ENCODE measurements around the gene FREY1. TPM values are rescaled to one million over a fixed set of nuclear protein-coding genes. Genes with fewer than 3 reads are reported as not detected.

The FREY1 gene
- total RNA-seq, 1 donor from 2014 or later: 0.78 TPM

DNA sequence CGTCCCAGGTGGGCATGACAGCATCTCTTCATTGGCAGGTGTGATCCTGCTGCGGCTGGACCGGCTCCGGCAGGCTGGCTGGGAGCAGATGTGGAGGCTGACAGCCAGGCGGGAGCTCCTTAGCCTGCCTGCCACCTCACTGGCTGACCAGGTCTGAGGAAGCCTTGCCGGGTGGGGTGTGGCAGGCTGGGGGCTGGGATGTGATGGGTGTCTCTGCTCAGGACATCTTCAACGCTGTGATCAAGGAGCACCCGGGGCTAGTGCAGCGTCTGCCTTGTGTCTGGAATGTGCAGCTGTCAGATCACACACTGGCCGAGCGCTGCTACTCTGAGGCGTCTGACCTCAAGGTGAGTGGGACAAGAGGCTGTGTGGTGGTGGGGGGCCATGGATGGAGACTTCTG is 18.9 kb upstream of the FREY1 start:
- Mint-ChIP-seq H3K4me1 (ENCODE audit: low read depth, unreplicated experiment) (peaks cover 14% of the 10 kb centered on the region), H3K27me3 (ENCODE audit: unreplicated experiment) (peaks cover 25% of the 10 kb centered on the region), H3K27ac (ENCODE audit: unreplicated experiment) (peak overlapping the region; percentile 43), H3K9me3 (ENCODE audit: unreplicated experiment) (peaks cover 10% of the 10 kb centered on the region), H3K4me3 (ENCODE audit: unreplicated experiment) (no peak overlapping the region), H3K36me3 (ENCODE audit: unreplicated experiment) (no peaks in the 10 kb centered on the region)
- TF ChIP-seq, protein P1, sequence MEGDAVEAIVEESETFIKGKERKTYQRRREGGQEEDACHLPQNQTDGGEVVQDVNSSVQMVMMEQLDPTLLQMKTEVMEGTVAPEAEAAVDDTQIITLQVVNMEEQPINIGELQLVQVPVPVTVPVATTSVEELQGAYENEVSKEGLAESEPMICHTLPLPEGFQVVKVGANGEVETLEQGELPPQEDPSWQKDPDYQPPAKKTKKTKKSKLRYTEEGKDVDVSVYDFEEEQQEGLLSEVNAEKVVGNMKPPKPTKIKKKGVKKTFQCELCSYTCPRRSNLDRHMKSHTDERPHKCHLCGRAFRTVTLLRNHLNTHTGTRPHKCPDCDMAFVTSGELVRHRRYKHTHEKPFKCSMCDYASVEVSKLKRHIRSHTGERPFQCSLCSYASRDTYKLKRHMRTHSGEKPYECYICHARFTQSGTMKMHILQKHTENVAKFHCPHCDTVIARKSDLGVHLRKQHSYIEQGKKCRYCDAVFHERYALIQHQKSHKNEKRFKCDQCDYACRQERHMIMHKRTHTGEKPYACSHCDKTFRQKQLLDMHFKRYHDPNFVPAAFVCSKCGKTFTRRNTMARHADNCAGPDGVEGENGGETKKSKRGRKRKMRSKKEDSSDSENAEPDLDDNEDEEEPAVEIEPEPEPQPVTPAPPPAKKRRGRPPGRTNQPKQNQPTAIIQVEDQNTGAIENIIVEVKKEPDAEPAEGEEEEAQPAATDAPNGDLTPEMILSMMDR (IDR thresholded peaks at IDR 0.05; ENCODE audit: partially characterized antibody, unreplicated experiment): no peak
- DNase-seq: peak; percentile 68

DNA sequence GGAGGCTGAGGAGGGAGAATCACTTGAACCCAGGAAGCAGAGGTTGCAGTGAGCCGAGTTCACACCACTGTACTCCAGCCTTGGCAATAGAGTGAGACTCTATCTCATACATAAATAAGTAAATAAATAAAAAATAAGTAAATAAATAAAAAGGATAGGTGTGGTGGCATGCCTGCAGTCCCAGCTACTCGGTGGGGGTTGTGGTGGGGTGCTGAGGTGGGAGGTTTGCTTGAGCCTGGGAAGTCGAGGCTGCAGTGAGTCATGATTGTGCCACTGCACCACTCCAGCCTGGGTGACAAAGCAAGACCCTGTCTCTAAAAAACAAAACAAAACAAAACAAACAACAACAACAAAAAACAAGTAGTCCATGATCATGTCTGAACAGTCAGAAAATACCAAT is 18.5 kb upstream of the FREY1 start:
- H3K4me3 Mint-ChIP-seq (ENCODE audit: unreplicated experiment): no peak overlapping the region
- DNase-seq: no peak
- H3K27me3 Mint-ChIP-seq (ENCODE audit: unreplicated experiment): peaks cover 25% of the 10 kb centered on the region
- H3K36me3 Mint-ChIP-seq (ENCODE audit: unreplicated experiment): no peaks in the 10 kb centered on the region
- peaks cover 14% of the 10 kb centered on the region for H3K4me1 Mint-ChIP-seq (ENCODE audit: low read depth, unreplicated experiment)
- peak overlapping the region; percentile 38 for H3K27ac Mint-ChIP-seq (ENCODE audit: unreplicated experiment)
- H3K9me3 Mint-ChIP-seq (ENCODE audit: unreplicated experiment): peaks cover 12% of the 10 kb centered on the region
- TF ChIP-seq, protein P1 (IDR thresholded peaks at IDR 0.05; ENCODE audit: partially characterized antibody, unreplicated experiment): no peak

DNA sequence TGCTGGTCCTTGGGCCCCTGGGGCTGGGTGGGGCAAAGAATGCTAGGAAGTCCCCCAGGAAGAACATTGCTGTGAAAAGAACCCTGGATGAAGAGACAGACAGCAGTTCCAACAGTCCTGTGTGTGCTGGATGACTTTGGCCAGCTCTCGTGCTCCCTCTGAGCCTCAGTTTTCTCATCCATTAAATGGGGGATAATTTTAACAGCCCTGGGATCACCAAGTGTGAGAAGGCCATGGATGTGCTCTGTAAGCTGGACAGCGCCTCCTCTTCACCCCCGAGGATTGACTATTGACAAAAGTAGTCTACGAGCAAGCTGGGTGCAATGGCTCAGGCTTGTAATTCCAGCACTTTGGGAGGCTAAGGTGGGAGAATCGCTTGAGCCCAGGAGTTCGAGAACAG is 17.9 kb upstream of the FREY1 start:
- Mint-ChIP-seq H3K36me3 (ENCODE audit: unreplicated experiment) (no peaks in the 10 kb centered on the region), H3K27me3 (ENCODE audit: unreplicated experiment) (peaks cover 25% of the 10 kb centered on the region), H3K4me1 (ENCODE audit: low read depth, unreplicated experiment) (peaks cover 12% of the 10 kb centered on the region), H3K4me3 (ENCODE audit: unreplicated experiment) (no peak overlapping the region), H3K27ac (ENCODE audit: unreplicated experiment) (no peak overlapping the region), H3K9me3 (ENCODE audit: unreplicated experiment) (peaks cover 14% of the 10 kb centered on the region)
- TF ChIP-seq, protein P1 (IDR thresholded peaks at IDR 0.05; ENCODE audit: partially characterized antibody, unreplicated experiment): no peak
- no peak for DNase-seq

DNA sequence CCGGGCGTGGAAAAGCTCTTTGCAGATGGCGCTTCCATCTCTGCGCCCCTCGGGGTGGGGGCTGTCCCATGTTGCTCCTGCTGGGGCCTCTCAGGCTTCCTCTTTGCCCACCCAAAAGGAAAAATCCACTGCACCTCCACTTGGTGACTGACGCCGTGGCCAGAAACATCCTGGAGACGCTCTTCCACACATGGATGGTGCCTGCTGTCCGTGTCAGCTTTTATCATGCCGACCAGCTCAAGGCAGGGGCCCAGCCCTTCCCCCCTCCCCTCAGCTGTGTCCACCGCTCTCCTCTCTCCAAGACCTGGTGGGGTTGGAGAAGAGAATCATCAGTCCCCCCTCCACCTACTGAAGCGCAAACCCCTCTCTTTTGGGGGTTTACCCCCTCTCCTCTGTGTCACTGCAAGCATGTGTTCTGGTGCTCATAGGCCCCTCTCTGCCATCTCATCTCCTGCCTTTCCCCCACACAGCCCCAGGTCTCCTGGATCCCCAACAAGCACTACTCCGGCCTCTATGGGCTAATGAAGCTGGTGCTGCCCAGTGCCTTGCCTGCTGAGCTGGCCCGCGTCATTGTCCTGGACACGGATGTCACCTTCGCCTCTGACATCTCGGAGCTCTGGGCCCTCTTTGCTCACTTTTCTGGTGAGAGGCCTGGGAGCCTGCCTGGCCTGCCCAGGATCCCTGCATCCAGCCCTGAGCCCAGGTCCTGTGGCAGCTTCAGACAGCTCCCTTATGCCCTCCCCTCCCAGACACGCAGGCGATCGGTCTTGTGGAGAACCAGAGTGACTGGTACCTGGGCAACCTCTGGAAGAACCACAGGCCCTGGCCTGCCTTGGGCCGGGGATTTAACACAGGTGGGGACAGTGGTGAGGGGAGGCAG is 17.2 kb upstream of the FREY1 start:
- Mint-ChIP-seq H3K4me1 (ENCODE audit: low read depth, unreplicated experiment) (peaks cover 11% of the 10 kb centered on the region), H3K27me3 (ENCODE audit: unreplicated experiment) (peaks cover 25% of the 10 kb centered on the region), H3K4me3 (ENCODE audit: unreplicated experiment) (peak overlapping the region; percentile 53), H3K36me3 (ENCODE audit: unreplicated experiment) (no peaks in the 10 kb centered on the region), H3K27ac (ENCODE audit: unreplicated experiment) (peak overlapping the region; percentile 31), H3K9me3 (ENCODE audit: unreplicated experiment) (peaks cover 13% of the 10 kb centered on the region)
- TF ChIP-seq, protein P1 (IDR thresholded peaks at IDR 0.05; ENCODE audit: partially characterized antibody, unreplicated experiment): no peak
- no peak for DNase-seq

DNA sequence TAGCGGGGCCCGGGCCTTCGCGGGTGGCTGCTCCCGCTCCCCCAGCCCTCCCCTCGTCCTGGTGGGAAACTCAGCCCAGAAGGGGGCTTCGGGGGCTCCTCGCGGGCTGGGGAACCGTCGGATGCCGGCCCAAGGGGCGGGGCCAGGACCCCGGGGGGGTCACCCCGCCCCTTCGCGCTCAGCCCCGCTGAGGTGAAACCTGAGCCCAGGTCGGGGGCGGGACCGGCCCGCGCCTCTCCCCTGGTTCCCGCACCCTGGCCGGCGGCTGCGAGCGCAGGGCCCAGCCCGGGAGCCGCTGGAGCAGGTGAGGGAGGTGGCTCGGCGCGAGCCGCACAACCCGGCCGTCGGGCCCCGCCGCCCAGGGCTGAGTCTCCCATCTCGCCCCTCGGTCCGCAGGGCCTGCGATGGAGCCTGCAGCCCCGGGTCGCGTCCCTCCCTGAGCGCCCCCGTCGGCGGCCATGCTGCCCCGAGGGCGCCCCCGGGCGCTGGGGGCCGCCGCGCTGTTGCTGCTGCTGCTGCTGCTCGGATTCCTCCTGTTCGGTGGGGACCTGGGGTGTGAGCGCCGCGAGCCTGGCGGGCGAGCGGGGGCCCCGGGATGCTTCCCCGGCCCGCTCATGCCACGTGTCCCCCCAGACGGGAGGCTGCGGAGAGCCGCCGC is 15.5 kb upstream of the FREY1 start, which contains the start of gene LARGE2:
Gene LARGE2, plus strand, starts transcription at position 232 of the 658 bp plus-strand sequence. Its CDS starts 227 bp downstream, at position 459.
- Mint-ChIP-seq H3K27ac (ENCODE audit: unreplicated experiment) (peak within 1 kb of the TSS; percentile 12), H3K4me3 (ENCODE audit: unreplicated experiment) (peak within 1 kb of the TSS; percentile 52), H3K9me3 (ENCODE audit: unreplicated experiment) (peaks cover 17% of the 10 kb centered on the region), H3K4me1 (ENCODE audit: low read depth, unreplicated experiment) (peaks cover 11% of the 10 kb centered on the region), H3K27me3 (ENCODE audit: unreplicated experiment) (peaks cover 27% of the 10 kb centered on the region), H3K36me3 (ENCODE audit: unreplicated experiment) (no peaks in the 10 kb centered on the region)
- TF ChIP-seq, protein P1 (IDR thresholded peaks at IDR 0.05; ENCODE audit: partially characterized antibody, unreplicated experiment): no peak
- DNase-seq: no peak
